ENCODE data around the gene AADACL2.

AADACL2 gene

GRCh38 chr3:151772825-151773480 lies 39.2 kb downstream of the AADACL2 start:
- Histone ChIP-seq H3K27ac (no peak overlapping the region), H3K4me3 (no peak overlapping the region)
- no peak for DNase-seq (ENCODE audit: low spot score)
- no peak for TF ChIP-seq CTCF (IDR thresholded peaks at IDR 0.05)

GRCh38 chr3:151774235-151774634 lies 40.5 kb downstream of the AADACL2 start:
- H3K4me3 ChIP-seq, result no peak overlapping the region
- H3K27ac ChIP-seq, result no peak overlapping the region
- DNase-seq (ENCODE audit: low spot score), result no peak
- no peak for TF ChIP-seq CTCF (IDR thresholded peaks at IDR 0.05)

- H3K27ac ChIP-seq, result no peak overlapping the region
- no peak for DNase-seq (ENCODE audit: low spot score)
- H3K4me3 ChIP-seq, result no peak overlapping the region
- TF ChIP-seq CTCF (IDR thresholded peaks at IDR 0.05), result no peak
Observed at GRCh38 chr3:151774910-151775309, 41.2 kb downstream of the AADACL2 start.

DNA sequence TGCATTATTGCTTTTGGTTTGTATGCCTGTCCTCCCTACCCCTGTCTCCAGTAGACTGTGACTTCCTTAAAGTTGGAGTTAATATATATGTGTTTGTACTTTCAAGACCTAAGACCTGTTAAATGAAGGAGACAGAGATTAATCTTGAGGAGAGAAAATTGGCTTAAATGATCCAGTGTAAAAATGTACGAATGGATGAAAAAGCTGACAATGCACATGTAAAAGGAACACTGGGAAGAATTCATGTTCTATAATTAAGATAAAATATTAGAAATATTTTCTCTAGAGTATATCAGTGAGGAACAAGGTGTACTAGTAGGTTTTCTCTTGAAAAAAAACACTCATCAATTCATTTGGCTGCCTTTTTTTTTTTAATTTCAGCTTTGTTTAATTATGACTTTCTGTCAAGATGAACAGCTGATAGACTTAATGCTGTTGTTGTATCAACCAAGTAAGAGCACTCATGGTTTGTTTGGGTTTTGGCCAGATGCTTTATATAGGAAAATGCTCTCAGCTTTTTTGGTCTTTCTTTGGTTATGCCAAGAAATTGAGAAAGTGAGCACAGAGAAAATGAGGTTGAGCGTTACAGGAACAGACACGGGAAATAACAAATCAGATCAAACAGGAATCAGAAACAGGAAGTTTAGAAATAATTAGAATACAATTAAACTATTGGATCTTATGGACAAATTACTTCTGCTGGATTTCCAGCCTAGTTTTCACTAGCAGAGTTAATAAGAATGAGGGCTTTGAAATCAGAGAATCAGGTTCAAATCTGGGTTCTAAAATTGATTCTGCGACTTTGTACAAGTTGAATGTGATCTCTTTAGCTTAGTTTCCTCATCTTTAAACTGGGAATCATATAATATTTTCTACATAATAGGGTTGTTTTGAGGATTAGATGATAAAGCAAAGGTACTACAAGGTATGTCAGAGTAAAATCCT lies 41.9 kb downstream of the AADACL2 start:
- Histone ChIP-seq H3K4me3 (no peak overlapping the region), H3K27ac (no peak overlapping the region)
- TF ChIP-seq CTCF (IDR thresholded peaks at IDR 0.05), result no peak
- DNase-seq (ENCODE audit: low spot score), result no peak

- H3K4me3 ChIP-seq, result no peak overlapping the region
- no peak for TF ChIP-seq CTCF (IDR thresholded peaks at IDR 0.05)
- DNase-seq (ENCODE audit: low spot score), result no peak
- no peak overlapping the region for H3K27ac ChIP-seq
Observed at GRCh38 chr3:151776259-151776740, 42.6 kb downstream of the AADACL2 start.

DNA sequence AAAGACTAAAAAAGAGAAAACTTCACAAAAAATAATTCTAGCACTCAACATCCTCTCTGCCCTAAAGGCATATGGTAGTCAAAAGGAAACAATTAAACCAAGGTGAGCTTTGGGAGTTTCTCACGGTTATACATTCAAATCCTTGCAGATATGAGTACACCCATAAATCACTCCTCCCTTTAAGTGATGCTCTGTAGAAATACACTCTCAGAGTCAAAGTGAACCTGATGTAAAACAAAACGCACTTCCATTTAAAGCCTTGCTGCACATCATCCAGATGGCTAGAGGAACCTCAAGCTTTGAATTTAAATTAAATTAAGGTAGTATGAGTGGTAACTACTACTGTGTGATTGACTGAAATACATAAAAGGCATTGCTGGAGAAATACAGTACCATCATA lies 44.2 kb downstream of the AADACL2 start:
- Histone ChIP-seq H3K27ac (no peak overlapping the region), H3K4me3 (no peak overlapping the region)
- TF ChIP-seq CTCF (IDR thresholded peaks at IDR 0.05), result no peak
- DNase-seq (ENCODE audit: low spot score), result no peak
